Hepatocyte (in vitro differentiated cells): ENCODE measurements around the gene KRT27.

Experiments used
- EZH2 ChIP-seq: fragments of 200-600 bp; sonication (generic); IDR thresholded peaks from 2 replicates; pipeline ENCODE4 v1.6.1; 2016; ENCODE audit warnings: antibody characterized with exemption, mild to moderate bottlenecking, borderline replicate concordance
- EZH2phosphoT487 ChIP-seq: fragments of 200-600 bp; sonication (generic); IDR thresholded peaks from one replicate; pipeline ENCODE4 v1.6.1; 2018; ENCODE audit warnings: antibody characterized with exemption, mild to moderate bottlenecking, low read depth, moderate library complexity; ENCODE audit not compliant: unreplicated experiment, severe bottlenecking
- TF ChIP-seq, protein P1 (sequence below): fragments of 200-600 bp; sonication (generic); IDR thresholded peaks from 2 replicates; pipeline ENCODE4 v1.5.1; 2016; ENCODE audit warnings: antibody characterized with exemption, mild to moderate bottlenecking; ENCODE audit not compliant: poor library complexity

- no peak for TF ChIP-seq EZH2phosphoT487
- TF ChIP-seq, protein P1, sequence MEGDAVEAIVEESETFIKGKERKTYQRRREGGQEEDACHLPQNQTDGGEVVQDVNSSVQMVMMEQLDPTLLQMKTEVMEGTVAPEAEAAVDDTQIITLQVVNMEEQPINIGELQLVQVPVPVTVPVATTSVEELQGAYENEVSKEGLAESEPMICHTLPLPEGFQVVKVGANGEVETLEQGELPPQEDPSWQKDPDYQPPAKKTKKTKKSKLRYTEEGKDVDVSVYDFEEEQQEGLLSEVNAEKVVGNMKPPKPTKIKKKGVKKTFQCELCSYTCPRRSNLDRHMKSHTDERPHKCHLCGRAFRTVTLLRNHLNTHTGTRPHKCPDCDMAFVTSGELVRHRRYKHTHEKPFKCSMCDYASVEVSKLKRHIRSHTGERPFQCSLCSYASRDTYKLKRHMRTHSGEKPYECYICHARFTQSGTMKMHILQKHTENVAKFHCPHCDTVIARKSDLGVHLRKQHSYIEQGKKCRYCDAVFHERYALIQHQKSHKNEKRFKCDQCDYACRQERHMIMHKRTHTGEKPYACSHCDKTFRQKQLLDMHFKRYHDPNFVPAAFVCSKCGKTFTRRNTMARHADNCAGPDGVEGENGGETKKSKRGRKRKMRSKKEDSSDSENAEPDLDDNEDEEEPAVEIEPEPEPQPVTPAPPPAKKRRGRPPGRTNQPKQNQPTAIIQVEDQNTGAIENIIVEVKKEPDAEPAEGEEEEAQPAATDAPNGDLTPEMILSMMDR: no peak
- TF ChIP-seq EZH2: no peak
Measured at GRCh38 chr17:40793832-40794231, 11.5 kb upstream of the KRT27 start.
